A673 (cell line): Measurements from ENCODE around the gene CDC42BPG. TPM values are rescaled to one million over a fixed set of nuclear protein-coding genes. Genes with fewer than 3 reads are reported as not detected.

Experiments used
- BruUV-seq: library from RNA; stranded (reverse); fragments of 400-500 nt; replicated peaks from 2 replicates; lab custom pipeline; 2021; lab: Mats Ljungman, UMichigan
- CTCF ChIA-PET: fragments of 300-600 bp; sonication (Branson Sonifier 250); formaldehyde crosslinking; loops from one replicate; lab custom pipeline; 2022; ENCODE audit warnings: antibody characterized with exemption; lab: Charles Lee
- POLR2A ChIA-PET: fragments of 300-600 bp; sonication (Branson Sonifier 250); formaldehyde crosslinking; loops from one replicate; lab custom pipeline; 2022; ENCODE audit warnings: antibody characterized with exemption; ENCODE audit not compliant: low non-redundant PET; lab: Charles Lee
- DNase-seq: peaks from one replicate; pipeline ENCODE4 v3.0.0-alpha.2; 2015; ENCODE audit warnings: low spot score
- H3K27ac ChIP-seq: fragments of 200-600 bp; sonication (generic); 2 replicates; pipeline ENCODE4 v1.5.1; 2016; ENCODE audit warnings: mixed run types, low read depth, mild to moderate bottlenecking, mixed read lengths, antibody characterized with exemption, low read length; ENCODE audit not compliant: poor library complexity, severe bottlenecking
- H3K27me3 ChIP-seq: fragments of 200-600 bp; sonication (generic); replicated peaks from 2 replicates; pipeline ENCODE4 v1.6.1; 2017; ENCODE audit warnings: mixed run types, low read depth, mild to moderate bottlenecking, mixed read lengths, antibody characterized with exemption, low read length; ENCODE audit not compliant: insufficient read depth, poor library complexity
- H3K36me3 ChIP-seq: fragments of 200-600 bp; sonication (generic); 2 replicates; pipeline ENCODE4 v1.6.1; 2016; ENCODE audit warnings: mixed run types, mild to moderate bottlenecking, mixed read lengths, antibody characterized with exemption, low read length; ENCODE audit not compliant: insufficient read depth, poor library complexity, severe bottlenecking
- H3K4me1 ChIP-seq: fragments of 200-600 bp; sonication (generic); 2 replicates; pipeline ENCODE4 v1.6.1; 2017; ENCODE audit warnings: mixed run types, mild to moderate bottlenecking, mixed read lengths, antibody characterized with exemption, low read length; ENCODE audit not compliant: insufficient read depth, poor library complexity, severe bottlenecking
- H3K4me3 ChIP-seq: fragments of 200-600 bp; sonication (generic); 2 replicates; pipeline ENCODE4 v1.5.1; 2016; ENCODE audit warnings: low read depth, mixed run types, mild to moderate bottlenecking, mixed read lengths, low read length; ENCODE audit not compliant: poor library complexity, severe bottlenecking
- H3K9me3 ChIP-seq: fragments of 200-600 bp; sonication (generic); 2 replicates; pipeline ENCODE4 v1.6.1; 2016; ENCODE audit warnings: mixed run types, low read depth, mild to moderate bottlenecking, mixed read lengths, antibody characterized with exemption, low read length; ENCODE audit not compliant: poor library complexity, severe bottlenecking
- CTCF ChIP-seq: fragments of 300-800, 200-600 bp; sonication (generic); conservative IDR thresholded peaks from 2 replicates; pipeline ENCODE4 v1.5.1; 2017; ENCODE audit warnings: low read depth, mild to moderate bottlenecking, antibody characterized with exemption, low read length, moderate library complexity, mixed read lengths
- EZH2 ChIP-seq: fragments of 200-600 bp; sonication (generic); IDR thresholded peaks from 2 replicates; pipeline ENCODE4 v1.6.1; 2017; ENCODE audit warnings: borderline replicate concordance, low read depth, mild to moderate bottlenecking, mixed read lengths, antibody characterized with exemption, low read length; ENCODE audit not compliant: poor library complexity, severe bottlenecking
- intact Hi-C: fragments of 100-400 bp; cut with micrococcal nuclease; formaldehyde crosslinking; loops from one replicate; pipeline ENCODE4 v1.10.0; 2022; ENCODE audit not compliant: unreplicated experiment
- total RNA-seq: library from RNA; stranded (reverse); gene quantifications from 2 replicates; pipeline ENCODE4 v1.2.3, GENCODE V29; 2021

The CDC42BPG gene
- total RNA-seq, 1 experiment from 2014 or later = 4.6 TPM

- peak; percentile 62 for DNase-seq
- Histone ChIP-seq H3K9me3 (no peaks in the 10 kb centered on the region), H3K4me3 (no peak overlapping the region), H3K27ac (peak overlapping the region; percentile 50), H3K27me3 (no peaks in the 10 kb centered on the region), H3K4me1 (peaks cover 16% of the 10 kb centered on the region), H3K36me3 (no peaks in the 10 kb centered on the region)
- intact Hi-C loops = no loop called here
- CTCF ChIA-PET = interaction anchor here (1.0 to 1.4 kb wide), 2 partner anchors 13 to 31 kb away, joined by 3 to 4 read pairs; no protein-coding TSS in a partner anchor
- TF ChIP-seq CTCF = no peak
- TF ChIP-seq EZH2 = no peak
- BruUV-seq = no TSS peak
- POLR2A ChIA-PET = no interaction called here
Measured at GRCh38 chr11:64856382-64857227, 12.2 kb upstream of the CDC42BPG start.

GRCh38 chr11:64855596-64856304, 11.3 kb upstream of the CDC42BPG start:
- intact Hi-C loops = no loop called here

More at GRCh38 chr11:64855596-64856304, 11.3 kb upstream of the CDC42BPG start:
- Histone ChIP-seq H3K27me3 (no peaks in the 10 kb centered on the region), H3K36me3 (no peaks in the 10 kb centered on the region), H3K27ac (peak overlapping the region; percentile 50), H3K4me1 (peaks cover 16% of the 10 kb centered on the region), H3K4me3 (no peak overlapping the region), H3K9me3 (no peaks in the 10 kb centered on the region)
- no peak for TF ChIP-seq EZH2
- TF ChIP-seq CTCF = no peak
- POLR2A ChIA-PET = no interaction called here
- CTCF ChIA-PET = interaction anchor here (1.0 to 1.4 kb wide), 3 partner anchors 11 to 32 kb away, joined by 3 to 4 read pairs (median 3); partner anchors contain the start of gene CDC42BPG
- DNase-seq = no peak
- BruUV-seq = no TSS peak
